Ascending aorta (tissue), 2 donors: ENCODE data around the gene HAUS5. TPM values are rescaled to one million over a fixed set of nuclear protein-coding genes. Genes with fewer than 3 reads are reported as not detected.

Experiments
- DNase-seq, 2 donors: peaks; one replicate each; pipeline ENCODE4 v3.0.0-alpha.2; 2019; ENCODE audit warnings: low spot score in 2 of 2
- H3K27ac ChIP-seq, 2 donors: fragments of 200-600 bp; sonication (generic); one replicate each; pipeline ENCODE4 v1.5.1; 2016 to 2017; ENCODE audit warnings: mild to moderate bottlenecking in 1 of 2
- H3K27me3 ChIP-seq: fragments of 200-600 bp; sonication (generic); one replicate; pipeline ENCODE4 v1.5.1; 2017
- H3K36me3 ChIP-seq, 2 donors: fragments of 200-600 bp; sonication (generic); one replicate each; pipeline ENCODE4 v1.5.1; 2016
- H3K4me1 ChIP-seq, 2 donors: fragments of 200-600 bp; sonication (generic); one replicate each; pipeline ENCODE4 v1.5.1; 2016 to 2017; ENCODE audit warnings: mild to moderate bottlenecking in 1 of 2
- H3K4me3 ChIP-seq, 2 donors: fragments of 200-600 bp; sonication (generic); one replicate each; pipeline ENCODE4 v1.5.1; 2016 to 2017; ENCODE audit warnings: mild to moderate bottlenecking in 1 of 2
- H3K9me3 ChIP-seq, 2 donors: fragments of 200-600 bp; sonication (generic); one replicate each; pipeline ENCODE4 v1.5.1; 2016
- intact Hi-C: fragments of 100-400 bp; cut with DNase I; formaldehyde crosslinking; loops from one replicate; pipeline ENCODE4 v1.15.1; 2023
- total RNA-seq: library from RNA; depleted of rRNA; stranded (reverse); fragments of >200 nt; gene quantifications from one replicate; pipeline ENCODE4 v1.1.0, GENCODE V29; 2016
- TF ChIP-seq, protein P1 (sequence below), 3 experiments: fragments of 200-600 bp in 2 of 3; fragments of 450-650 bp in 1 of 3; sonication (generic) in 2 of 3; IDR thresholded peaks; one replicate each; pipeline ENCODE4 v1.5.1; 2016 to 2019; ENCODE audit warnings: antibody characterized with exemption in 3 of 3, mild to moderate bottlenecking in 1 of 3, moderate library complexity in 1 of 3

The HAUS5 gene
- total RNA-seq, 1 donor from 2014 or later: 1.9 TPM

DNA sequence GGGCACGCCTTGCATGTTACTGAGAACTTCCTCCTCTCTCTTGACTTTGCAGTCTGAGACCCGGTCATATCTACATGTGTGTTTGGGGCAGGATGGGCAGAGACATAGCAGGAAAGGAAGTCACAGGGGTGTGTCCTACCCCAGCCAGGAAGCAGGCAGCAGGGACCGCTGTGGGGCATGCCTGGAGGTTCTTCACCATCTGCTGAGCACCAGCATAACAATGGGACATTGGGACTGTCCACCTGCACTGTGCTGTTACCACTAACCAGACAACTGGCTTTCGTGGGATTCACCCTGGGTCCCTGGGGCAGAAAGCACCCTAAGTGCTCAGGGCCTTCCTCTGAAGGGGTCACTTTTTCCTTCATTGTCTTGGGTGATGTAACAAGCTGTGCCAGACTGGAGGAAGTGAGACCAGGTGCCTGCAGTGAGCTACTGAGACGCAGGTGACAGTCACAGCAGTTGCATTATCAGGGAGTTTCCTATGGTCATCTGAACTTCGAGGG is 2.6 kb upstream of the HAUS5 start:
- Histone ChIP-seq H3K27ac (no peak overlapping the region), H3K9me3 (no peaks in the 10 kb centered on the region), H3K4me1 (peaks cover 0 to 8% of the 10 kb centered on the region in 2 donors), H3K4me3 (no peak overlapping the region), H3K27me3 (no peaks in the 10 kb centered on the region), H3K36me3 (no peaks in the 10 kb centered on the region)
- intact Hi-C loops: loop anchor here (10.0 kb wide), 1 partner anchor 485 kb away; no protein-coding TSS in a partner anchor
- no peak for DNase-seq
- TF ChIP-seq, protein P1, sequence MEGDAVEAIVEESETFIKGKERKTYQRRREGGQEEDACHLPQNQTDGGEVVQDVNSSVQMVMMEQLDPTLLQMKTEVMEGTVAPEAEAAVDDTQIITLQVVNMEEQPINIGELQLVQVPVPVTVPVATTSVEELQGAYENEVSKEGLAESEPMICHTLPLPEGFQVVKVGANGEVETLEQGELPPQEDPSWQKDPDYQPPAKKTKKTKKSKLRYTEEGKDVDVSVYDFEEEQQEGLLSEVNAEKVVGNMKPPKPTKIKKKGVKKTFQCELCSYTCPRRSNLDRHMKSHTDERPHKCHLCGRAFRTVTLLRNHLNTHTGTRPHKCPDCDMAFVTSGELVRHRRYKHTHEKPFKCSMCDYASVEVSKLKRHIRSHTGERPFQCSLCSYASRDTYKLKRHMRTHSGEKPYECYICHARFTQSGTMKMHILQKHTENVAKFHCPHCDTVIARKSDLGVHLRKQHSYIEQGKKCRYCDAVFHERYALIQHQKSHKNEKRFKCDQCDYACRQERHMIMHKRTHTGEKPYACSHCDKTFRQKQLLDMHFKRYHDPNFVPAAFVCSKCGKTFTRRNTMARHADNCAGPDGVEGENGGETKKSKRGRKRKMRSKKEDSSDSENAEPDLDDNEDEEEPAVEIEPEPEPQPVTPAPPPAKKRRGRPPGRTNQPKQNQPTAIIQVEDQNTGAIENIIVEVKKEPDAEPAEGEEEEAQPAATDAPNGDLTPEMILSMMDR (IDR thresholded peaks at IDR 0.05): no peak

DNA sequence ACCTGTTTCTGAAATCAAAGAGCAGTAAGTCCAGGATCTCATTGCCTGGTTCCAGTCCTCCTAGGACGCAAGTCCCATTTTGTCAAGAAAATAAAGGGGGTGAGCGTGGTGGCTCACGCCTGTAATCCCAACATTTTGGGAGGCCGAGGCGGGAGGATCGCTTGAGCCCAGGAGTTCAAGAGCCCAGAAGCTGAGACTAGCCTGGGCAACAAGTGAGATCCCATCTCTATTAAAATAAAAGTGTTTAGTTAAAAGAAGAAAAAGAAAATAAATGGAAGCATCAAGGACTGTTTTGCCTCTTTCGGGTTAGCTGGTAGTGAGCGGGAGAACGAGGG is 344 bp upstream of the HAUS5 start:
- no peak for DNase-seq
- Histone ChIP-seq H3K27ac (peak overlapping the region in 1 of 2 donors; percentile 76), H3K36me3 (peaks cover 0 to 4% of the 10 kb centered on the region in 2 donors), H3K9me3 (no peaks in the 10 kb centered on the region), H3K4me1 (peaks cover 0 to 8% of the 10 kb centered on the region in 2 donors), H3K4me3 (peak overlapping the region; percentile 70 to 81), H3K27me3 (no peaks in the 10 kb centered on the region)
- intact Hi-C loops: loop anchor here (1.0 to 10.0 kb wide), 5 partner anchors 16 to 487 kb away; partner anchors contain the start of gene TMEM147
- TF ChIP-seq, protein P1 (IDR thresholded peaks at IDR 0.05): no peak

DNA sequence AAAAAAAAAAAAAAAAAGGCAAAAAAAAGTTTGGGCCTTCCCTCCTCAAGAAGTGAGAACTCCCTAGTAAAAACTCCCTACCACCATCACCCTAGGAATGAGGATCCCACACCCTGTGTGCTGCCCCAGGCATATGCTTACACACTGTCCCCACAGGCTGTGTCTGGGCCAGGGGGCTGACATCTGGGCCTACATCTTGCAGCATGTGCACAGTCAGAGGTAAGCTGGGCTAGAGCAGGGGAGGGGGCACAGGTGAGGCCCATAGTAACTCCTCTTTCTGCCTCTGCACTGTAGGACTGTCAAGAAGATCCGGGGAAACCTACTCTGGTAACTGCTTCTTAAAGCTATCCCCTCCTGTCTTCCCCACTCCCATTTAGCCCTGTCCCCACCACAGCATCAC is 1.0 kb downstream of the HAUS5 start:
- H3K27ac ChIP-seq: no peak overlapping the region
- no peaks in the 10 kb centered on the region for H3K27me3 ChIP-seq
- DNase-seq: no peak
- no peaks in the 10 kb centered on the region for H3K9me3 ChIP-seq
- H3K4me1 ChIP-seq: peaks cover 0 to 8% of the 10 kb centered on the region in 2 donors
- no peak overlapping the region for H3K4me3 ChIP-seq
- intact Hi-C loops: loop anchor here (10.0 kb wide), 1 partner anchor 489 kb away; no protein-coding TSS in a partner anchor
- peaks cover 0 to 10% of the 10 kb centered on the region in 2 donors for H3K36me3 ChIP-seq
- TF ChIP-seq, protein P1 (IDR thresholded peaks at IDR 0.05): no peak

DNA sequence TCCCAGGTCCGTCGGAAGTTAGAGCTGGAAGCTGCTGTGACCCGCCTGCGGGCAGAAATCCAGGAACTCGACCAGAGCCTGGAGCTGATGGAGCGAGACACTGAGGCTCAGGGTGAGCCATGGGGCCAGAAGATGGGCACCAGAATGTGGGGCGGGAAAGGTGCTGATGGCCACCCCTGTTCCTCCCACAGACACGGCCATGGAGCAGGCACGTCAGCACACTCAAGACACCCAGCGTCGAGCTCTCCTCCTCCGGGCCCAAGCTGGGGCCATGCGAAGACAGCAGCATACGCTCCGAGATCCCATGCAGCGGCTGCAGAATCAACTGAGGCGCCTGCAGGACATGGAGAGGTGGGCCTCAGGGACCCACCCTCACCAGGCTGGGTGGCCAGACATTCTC is 2.5 kb downstream of the HAUS5 start:
- Histone ChIP-seq H3K9me3 (no peaks in the 10 kb centered on the region), H3K4me3 (no peak overlapping the region), H3K4me1 (peaks cover 0 to 8% of the 10 kb centered on the region in 2 donors), H3K27ac (no peak overlapping the region), H3K36me3 (peaks cover 0 to 12% of the 10 kb centered on the region in 2 donors), H3K27me3 (no peaks in the 10 kb centered on the region)
- no peak for DNase-seq
- TF ChIP-seq, protein P1 (IDR thresholded peaks at IDR 0.05): no peak
- intact Hi-C loops: loop anchor here (10.0 kb wide), 1 partner anchor 490 kb away; no protein-coding TSS in a partner anchor

DNA sequence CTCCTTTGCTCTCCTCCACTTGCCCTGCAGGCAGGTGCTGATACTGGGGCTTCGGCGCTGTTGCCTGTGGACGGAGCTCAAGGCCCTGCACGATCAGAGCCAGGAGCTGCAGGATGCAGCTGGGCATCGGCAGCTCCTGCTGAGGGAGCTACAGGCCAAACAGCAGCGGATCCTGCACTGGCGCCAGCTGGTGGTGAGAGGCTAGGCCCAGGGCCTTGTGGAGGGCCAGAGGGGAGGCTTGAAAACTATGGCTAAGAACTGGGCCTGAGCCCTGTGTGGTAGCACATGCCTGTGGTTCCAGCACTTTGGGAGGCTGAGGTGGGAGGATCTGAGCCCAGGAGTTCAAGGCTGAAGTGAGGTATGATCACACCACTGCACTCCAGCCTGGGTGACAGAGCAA is 6.3 kb downstream of the HAUS5 start:
- Histone ChIP-seq H3K9me3 (no peaks in the 10 kb centered on the region), H3K36me3 (peaks cover 0 to 21% of the 10 kb centered on the region in 2 donors), H3K27me3 (no peaks in the 10 kb centered on the region), H3K4me3 (no peak overlapping the region), H3K4me1 (no peaks in the 10 kb centered on the region), H3K27ac (no peak overlapping the region)
- intact Hi-C loops: loop anchor here (10.0 kb wide), 1 partner anchor 494 kb away; no protein-coding TSS in a partner anchor
- DNase-seq: no peak
- TF ChIP-seq, protein P1 (IDR thresholded peaks at IDR 0.05): no peak
